HG02678 (cell line): Measurements from ENCODE around the gene MS4A15.
"Not testable (repeated sequence)": the region's sequence is repeated elsewhere in the genome, so short reads cannot be mapped to it uniquely, and the experiment has no call there.

Experiments used
- ATAC-seq: cut with Tn5 transposase; IDR thresholded peaks from one replicate; pipeline ENCODE4 v1.9.1; 2021; ENCODE audit warnings: mild to moderate bottlenecking, moderate library complexity; ENCODE audit not compliant: unreplicated experiment

MS4A15 gene

GRCh38 chr11:60801194-60801593 is 44.5 kb downstream of the MS4A15 start:
- ATAC-seq = no peak

GRCh38 chr11:60803273-60803936 is 46.7 kb downstream of the MS4A15 start:
- ATAC-seq = no peak

GRCh38 chr11:60809249-60809648 is 52.6 kb downstream of the MS4A15 start:
- no peak for ATAC-seq

- ATAC-seq = no peak
Observed at GRCh38 chr11:60809691-60810090, 53.0 kb downstream of the MS4A15 start.

- ATAC-seq = no peak
Observed at GRCh38 chr11:60810151-60810550, 53.5 kb downstream of the MS4A15 start.

- ATAC-seq = no peak
Observed at GRCh38 chr11:60810569-60810968, 53.9 kb downstream of the MS4A15 start.

GRCh38 chr11:60813324-60813723 is 56.7 kb downstream of the MS4A15 start:
- no peak for ATAC-seq

GRCh38 chr11:60814112-60814511 is 57.4 kb downstream of the MS4A15 start:
- no peak for ATAC-seq

GRCh38 chr11:60816590-60817157 is 60.0 kb downstream of the MS4A15 start:
- no peak for ATAC-seq

- no peak for ATAC-seq
Observed at GRCh38 chr11:60818057-60818456, 61.4 kb downstream of the MS4A15 start.

GRCh38 chr11:60821827-60822599 is 65.3 kb downstream of the MS4A15 start:
- ATAC-seq = no peak

- ATAC-seq = not testable (repeated sequence)
Observed at GRCh38 chr11:60823745-60824306, 67.2 kb downstream of the MS4A15 start.

GRCh38 chr11:60825118-60825517 is 68.5 kb downstream of the MS4A15 start:
- no peak for ATAC-seq

GRCh38 chr11:60825790-60826189 is 69.1 kb downstream of the MS4A15 start:
- no peak for ATAC-seq
